HG02623 (cell line): Measurements from ENCODE around the gene RASL11A.
"Not testable (repeated sequence)": the region's sequence is repeated elsewhere in the genome, so short reads cannot be mapped to it uniquely, and the experiment has no call there.

Experiments
- ATAC-seq: cut with Tn5 transposase; IDR thresholded peaks from one replicate; pipeline ENCODE4 v1.9.1; 2021; ENCODE audit warnings: moderate library complexity; ENCODE audit not compliant: unreplicated experiment

The RASL11A gene

DNA sequence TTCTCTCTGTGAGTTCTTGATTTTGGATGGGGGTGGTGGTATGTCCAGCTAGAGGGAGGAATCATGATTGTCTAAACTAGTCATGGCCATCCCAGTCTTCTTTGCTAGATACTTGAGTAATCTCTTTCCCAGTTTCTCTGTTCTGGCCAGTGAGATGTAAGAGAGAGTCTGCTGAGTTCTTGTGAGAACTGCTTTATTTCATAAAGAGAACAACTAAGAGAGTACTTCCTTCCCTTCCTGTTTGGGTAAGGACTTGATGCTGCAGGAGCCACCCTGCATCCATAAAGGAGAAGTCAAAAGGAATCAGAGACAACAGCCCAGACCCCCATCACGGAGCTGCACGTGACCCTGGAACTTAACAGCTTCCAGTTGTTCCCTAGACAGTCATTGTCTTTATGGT, 3.0 kb upstream of the RASL11A start:
- no peak for ATAC-seq

DNA sequence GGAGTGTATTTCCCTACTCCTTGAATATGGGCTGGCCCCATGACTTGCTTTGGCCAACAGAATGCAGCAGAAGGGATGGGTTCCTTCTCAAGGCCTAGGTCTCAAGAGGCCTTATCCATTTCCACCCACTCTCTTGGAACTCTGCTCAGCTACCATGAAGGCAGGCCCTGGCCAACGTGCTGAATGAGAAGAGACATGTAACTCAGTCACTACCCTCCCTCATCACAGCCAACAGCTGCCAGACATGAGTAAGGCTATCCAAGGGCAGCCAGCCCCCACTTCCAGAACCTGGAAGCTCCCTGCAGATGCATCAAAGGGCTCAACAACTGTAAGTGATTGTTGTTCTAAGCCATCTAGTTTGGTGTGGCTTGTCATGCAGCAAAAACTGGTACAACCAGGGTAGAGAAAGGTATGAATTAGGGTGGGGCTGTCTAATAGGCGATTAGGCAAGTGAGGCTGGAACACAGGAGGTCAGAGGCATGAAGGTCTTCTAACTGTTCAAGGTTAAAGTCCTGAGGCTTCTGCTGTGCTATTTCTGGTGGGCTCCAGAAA, 1.4 kb upstream of the RASL11A start:
- no peak for ATAC-seq

DNA sequence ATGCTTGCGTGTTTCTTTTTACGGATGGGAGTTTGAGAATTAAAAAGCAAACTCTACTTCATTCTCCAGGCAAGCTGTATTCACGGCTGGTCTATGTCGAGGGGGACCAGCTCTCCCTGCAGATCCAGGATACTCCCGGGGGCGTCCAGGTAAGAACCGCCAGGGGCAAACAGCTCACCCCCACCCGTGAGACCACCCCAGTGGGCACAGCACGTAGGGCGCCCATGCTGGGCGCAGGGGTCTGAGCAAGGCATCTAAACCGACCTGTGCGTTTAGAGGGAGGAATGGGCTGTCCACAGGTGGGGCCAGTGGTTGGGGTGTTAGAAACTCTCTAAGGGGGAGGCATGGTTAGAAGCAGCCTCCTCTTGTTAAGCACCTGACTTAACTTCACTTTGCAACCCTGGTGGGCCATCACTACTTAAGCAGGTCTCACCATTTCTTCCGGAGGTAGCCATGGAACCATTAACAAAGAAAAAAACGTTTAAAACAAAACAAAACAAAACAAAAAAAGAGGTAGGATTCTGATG, 1.0 kb downstream of the RASL11A start:
- no peak for ATAC-seq

GRCh38 chr13:27273658-27274425, 3.2 kb downstream of the RASL11A start:
- no peak for ATAC-seq

GRCh38 chr13:27274631-27275030, 4.0 kb downstream of the RASL11A start:
- ATAC-seq, result no peak

DNA sequence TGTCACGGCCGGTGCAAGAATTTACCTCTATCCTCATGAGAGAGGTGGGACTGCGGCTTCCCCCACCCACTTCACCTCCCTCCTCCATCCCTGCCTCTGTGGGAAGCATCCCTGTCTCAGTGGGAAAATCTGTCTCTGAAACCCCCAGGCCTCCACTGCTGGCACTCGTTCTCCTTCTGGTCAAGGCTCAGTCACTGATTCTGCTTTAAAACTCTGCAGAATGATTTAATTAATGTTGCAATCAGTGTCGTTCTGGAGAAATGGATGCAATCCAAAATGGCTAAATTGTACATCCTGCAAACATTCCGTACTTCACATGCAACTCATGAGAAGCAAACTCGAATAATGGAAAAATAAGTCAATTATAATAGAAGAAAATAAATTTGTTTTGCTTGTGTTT, 5.6 kb downstream of the RASL11A start:
- no peak for ATAC-seq

- no peak for ATAC-seq
These were observed 8.9 kb downstream of the RASL11A start for GRCh38 chr13:27279506-27279905.

GRCh38 chr13:27280009-27280656, 9.5 kb downstream of the RASL11A start:
- no peak for ATAC-seq

DNA sequence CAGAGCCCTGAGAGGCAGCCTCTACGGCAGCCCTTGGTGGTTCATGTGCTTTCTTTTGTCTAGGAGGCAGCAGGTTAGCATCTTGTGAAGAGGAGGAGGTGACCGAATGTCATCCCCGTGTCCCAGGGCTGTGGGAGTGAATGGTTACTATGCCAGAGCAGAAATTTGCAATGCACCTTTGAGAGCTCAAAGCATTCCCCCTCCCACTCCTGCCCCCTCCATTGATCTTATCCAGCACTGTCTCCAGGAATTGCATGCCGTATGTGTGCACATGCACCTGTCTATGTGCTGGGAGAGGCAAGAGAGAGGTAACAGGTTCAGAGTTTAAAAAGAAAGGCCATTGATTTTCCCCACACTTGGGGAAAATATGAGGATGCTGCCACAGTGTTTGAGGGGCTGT, 10.2 kb downstream of the RASL11A start:
- ATAC-seq, result no peak

GRCh38 chr13:27281420-27281819, 10.8 kb downstream of the RASL11A start:
- ATAC-seq, result no peak

DNA sequence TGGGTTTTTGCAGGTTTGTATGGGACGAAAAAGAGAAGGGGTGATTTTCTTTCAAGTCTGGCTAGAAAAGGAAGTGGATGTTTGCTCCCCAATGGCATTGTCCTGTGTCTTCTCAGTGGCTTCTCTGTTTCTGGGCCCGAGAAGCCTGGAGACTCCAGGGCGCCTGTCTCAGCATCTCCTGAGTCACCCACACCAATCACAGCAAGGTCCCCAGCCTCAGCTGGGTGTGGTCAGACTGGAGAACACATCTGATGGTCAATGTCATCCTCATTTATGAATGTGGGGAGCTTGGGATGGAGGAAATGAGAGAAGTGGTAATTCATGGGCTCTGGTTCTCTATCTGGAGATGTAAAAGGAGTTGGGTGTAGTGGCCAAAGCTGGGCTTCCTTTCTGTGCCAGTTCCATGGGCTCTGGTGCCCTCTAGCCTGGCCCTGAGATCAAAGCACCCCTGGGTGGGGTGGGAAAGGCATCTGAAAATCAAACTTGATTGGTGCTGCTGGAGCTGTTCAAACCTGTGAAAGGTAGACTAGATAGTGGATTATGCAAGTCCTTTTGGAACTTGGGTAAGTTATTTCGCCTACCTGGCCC, 13.4 kb downstream of the RASL11A start:
- no peak for ATAC-seq

DNA sequence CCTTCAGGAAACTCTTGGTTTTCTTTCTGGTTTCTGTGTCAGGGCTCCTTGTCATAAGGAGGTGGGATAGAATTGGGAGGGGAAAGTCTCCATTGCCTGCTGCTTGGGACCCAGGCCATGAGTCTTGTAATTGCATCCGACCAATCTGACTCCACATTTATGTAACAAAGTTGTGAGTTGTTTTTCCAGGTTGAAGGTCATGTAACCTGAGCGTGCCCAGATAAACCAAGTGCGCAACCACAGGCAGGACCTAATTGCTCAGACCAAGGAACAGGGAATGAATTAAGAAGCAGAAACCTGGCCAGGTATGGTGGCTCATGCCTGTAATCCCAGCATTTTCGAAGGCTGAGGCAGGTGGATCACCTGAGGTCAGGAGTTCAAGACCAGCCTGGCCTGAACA, 17.8 kb downstream of the RASL11A start:
- ATAC-seq, result no peak

DNA sequence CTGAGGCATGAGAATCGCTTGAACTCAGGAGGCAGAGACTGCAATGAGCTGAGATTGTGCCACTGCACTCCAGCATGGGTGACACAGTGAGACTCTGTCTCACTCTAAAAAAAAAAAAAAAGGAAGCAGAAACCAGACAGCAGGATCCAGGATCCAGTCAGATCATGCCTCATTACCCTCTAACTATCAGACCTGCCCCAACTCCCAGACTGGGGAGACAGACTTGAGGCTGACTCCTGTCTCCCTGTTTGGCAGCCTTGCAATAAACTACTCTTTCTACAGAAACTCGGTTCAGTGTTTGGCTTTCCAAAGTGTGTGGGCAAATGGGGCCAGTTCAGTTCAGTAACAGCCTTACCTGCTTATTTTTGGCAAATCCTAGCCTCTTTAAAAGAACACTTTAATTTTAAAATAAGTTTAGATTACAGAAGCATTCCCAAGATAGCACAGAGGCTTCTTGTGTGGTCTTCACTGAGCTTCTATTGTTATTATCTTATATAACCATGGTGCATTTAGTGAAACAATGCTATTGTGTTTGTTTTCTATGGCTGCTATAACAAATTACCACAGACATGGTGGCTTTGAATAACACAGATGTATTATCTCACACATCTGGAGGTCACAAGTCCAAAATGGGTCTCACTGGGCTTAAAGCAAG, 18.5 kb downstream of the RASL11A start:
- ATAC-seq, result no peak

DNA sequence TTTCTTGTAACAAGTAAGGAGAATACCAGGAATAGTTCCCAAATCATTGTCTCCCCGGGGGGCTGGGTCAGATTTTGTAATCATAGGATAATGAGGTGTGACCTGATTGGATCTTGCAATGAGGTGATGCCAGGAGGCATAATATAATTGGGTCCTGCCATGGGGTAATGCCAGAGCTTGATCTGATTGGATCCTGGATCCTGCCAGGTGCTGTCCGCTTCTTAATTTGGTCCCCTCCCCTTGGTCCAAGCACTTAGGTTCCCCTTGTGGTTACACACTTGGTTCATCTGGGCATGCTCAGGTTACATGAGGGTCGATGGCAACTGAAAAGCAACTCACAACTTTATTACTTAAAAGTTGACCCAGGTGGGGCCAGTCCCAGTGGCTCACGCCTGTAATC, 20.1 kb downstream of the RASL11A start:
- no peak for ATAC-seq

- ATAC-seq, result not testable (repeated sequence)
These were observed 21.3 kb downstream of the RASL11A start for GRCh38 chr13:27291967-27292366.

DNA sequence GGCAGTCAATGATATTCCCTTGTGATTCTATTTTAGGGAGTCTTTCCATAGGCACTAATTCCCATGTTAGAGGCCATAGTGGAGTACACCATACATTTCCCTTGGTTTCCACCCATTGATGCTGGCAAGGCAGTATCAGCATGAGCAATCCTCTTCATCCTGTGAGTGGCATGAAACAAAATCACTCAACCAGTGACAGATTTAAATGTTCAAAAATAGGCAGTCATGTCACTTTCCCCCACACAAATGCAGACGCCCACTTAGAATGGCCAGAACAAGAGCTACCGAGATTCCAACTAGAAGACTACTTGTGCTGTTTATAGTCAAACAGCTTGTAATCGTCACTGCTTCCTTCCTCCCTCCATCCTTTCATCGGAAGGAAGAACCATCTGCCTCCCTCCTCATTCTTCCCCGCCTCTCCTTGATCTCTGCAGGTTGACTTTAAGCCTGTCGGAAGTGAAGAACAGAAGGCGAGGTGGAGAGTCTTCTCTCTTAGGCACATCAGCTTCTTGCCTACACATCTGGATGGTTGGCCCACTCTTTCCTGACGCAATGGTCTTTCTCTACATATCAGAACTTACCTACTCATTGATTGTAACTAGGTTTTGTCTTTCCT, 22.6 kb downstream of the RASL11A start:
- no peak for ATAC-seq

- no peak for ATAC-seq
These were observed 23.4 kb downstream of the RASL11A start for GRCh38 chr13:27293873-27294515.

- ATAC-seq, result no peak
These were observed 24.5 kb downstream of the RASL11A start for GRCh38 chr13:27295096-27295495.

DNA sequence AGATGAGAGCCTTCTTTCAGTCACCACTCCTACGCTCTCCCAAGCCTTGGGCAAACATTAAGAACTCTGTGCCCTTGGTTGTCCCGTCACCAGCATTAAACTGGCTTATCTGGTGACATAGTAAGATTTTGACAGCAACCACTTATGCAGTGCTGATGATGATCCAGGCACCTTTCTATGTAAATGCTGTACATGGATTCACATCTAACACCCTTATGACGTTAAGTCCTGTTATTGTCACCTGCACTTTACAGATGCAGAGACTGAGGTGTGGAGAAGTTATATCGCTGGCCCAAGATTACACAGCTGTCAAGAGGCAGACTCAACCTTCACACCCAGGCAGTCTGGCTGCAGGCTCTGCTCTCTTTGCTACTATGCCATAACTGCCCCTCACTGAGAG, 25.0 kb downstream of the RASL11A start:
- no peak for ATAC-seq

GRCh38 chr13:27296496-27296895, 25.9 kb downstream of the RASL11A start:
- no peak for ATAC-seq
